GM19395 (cell line): ENCODE results near the gene JAZF1.

ENCODE experiments used
- ATAC-seq: cut with Tn5 transposase; IDR thresholded peaks from one replicate; pipeline ENCODE4 v1.9.1; 2021; ENCODE audit warnings: mild to moderate bottlenecking, moderate library complexity; ENCODE audit not compliant: unreplicated experiment

The JAZF1 gene

GRCh38 chr7:28112012-28112411 lies 68.6 kb downstream of the JAZF1 start:
- no peak for ATAC-seq

DNA sequence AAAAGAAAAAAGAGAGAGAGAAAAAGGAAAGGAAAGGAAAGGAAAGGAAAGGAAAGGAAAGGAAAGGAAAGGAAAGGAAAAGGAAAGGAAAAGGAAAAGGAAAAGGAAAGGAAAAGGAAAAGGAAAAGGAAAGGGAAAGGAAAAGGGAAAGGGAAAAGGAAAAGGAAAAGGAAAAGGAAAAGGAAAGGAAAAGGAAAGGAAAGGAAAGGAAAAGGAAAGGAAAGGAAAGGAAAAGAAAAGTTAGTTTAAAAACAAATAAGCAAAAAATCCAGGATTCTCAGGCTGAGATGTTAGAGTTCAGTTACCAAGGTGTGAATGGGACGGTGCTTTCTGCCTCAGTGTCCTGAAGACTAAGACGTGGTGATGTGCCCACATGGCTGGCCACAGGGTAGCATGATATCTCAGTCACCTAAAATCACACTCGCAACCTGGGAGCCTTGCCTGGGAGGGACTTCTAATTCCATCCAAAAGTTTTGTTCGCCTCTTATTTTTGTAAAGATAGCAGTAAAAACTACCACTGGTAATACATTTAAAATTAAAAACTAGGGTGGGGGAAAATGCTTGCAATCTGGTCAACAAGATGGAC lies 70.1 kb downstream of the JAZF1 start:
- ATAC-seq: no peak

GRCh38 chr7:28108747-28109146 lies 71.8 kb downstream of the JAZF1 start:
- ATAC-seq: no peak

GRCh38 chr7:28107960-28108359 lies 72.6 kb downstream of the JAZF1 start:
- ATAC-seq: no peak

GRCh38 chr7:28106321-28106829 lies 74.2 kb downstream of the JAZF1 start:
- ATAC-seq: no peak

DNA sequence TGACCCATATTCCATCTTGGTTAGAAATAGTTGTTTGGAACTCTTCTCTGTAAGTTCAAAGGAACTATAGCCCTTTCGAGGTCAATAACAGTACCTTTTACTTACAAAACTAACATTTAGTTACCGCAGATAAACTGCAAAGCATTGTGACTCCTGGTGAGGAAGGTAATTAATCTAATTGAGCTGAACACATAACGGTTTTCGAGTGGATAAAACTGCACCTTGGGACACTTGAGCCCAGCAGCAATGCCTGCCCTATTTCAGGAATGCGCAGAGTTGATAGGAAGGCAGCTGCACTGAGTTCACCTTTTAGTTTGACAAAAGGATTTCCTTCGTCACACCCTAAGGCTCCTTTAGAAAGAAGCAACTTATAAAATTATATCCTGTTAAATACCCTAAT lies 75.4 kb downstream of the JAZF1 start:
- ATAC-seq: no peak

GRCh38 chr7:28104811-28105210 lies 75.8 kb downstream of the JAZF1 start:
- ATAC-seq: no peak

- no peak for ATAC-seq
These were observed 76.5 kb downstream of the JAZF1 start for GRCh38 chr7:28104041-28104541.

DNA sequence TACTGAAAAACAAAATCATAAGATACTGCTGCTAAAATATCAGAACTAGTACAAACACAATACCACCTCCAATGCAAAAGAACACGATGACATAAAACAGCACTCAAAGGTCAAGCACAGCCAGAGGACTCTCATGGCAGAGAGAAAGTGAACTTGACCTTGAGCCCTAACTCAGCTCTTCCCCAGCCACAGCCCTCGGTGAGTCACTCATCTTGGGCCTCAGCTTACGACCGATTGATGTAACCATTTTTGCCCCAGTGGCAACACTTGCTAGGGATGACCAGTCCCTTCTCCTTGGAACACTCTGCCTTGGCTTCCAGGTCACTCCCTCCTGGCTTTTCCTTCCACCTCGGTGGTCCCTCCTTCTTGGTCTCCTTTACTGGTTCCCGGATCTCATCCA lies 77.8 kb downstream of the JAZF1 start:
- ATAC-seq: no peak

DNA sequence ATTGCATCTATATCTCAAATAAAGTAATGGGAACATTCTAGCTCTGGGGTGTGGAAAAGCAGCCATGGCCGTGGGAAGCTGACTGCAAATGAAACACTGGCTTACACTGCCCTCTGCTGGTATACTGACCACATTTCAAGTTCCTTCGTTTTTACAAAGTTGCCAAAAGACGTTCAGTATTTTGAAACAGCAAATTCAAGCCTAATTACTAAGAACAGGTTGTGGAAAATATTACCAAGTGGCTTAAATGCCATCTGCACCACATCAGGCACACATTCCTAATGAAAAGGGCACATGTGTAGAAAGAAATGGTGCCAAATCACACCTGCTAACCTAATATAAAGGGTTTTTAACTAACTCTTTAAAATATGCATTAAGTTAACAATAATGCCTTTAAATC lies 83.9 kb downstream of the JAZF1 start:
- no peak for ATAC-seq

DNA sequence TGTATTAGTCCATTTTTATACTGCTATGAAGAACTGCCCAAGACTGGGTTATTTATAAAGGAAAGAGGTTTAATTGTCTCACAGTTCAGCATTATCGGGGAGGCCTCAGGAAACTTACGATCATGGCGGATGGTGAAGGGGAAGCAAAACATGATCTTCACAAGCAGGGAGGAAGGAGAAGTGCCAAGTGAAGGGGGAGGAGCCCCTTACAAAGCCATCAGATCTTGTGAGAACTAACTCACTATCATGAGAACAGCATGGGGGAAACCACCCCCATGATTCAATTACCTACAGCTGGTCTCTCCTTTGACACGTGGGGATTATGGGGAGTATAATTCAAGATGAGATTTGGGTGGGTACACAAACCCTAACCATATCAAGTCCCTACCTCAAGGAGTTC lies 85.4 kb downstream of the JAZF1 start:
- no peak for ATAC-seq

GRCh38 chr7:28093623-28094232 lies 86.9 kb downstream of the JAZF1 start:
- no peak for ATAC-seq

DNA sequence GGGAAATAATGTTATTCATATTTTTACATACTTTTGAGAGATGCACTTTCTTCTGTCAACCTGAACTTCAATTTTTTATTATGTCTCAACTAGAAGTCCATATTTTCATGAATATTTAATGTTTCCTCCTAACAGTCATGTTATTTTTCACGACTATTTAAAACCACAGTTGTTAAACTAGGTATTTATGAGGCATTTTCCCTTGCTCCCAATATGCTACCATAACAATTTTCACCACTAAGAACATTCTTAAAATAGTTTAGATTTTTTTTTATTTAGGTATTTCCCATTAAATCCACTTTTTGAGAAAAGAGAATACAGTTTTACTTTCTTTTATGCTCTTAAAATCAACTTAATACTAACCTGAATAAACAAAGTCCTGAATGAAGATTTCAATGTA lies 89.4 kb downstream of the JAZF1 start:
- ATAC-seq: no peak

DNA sequence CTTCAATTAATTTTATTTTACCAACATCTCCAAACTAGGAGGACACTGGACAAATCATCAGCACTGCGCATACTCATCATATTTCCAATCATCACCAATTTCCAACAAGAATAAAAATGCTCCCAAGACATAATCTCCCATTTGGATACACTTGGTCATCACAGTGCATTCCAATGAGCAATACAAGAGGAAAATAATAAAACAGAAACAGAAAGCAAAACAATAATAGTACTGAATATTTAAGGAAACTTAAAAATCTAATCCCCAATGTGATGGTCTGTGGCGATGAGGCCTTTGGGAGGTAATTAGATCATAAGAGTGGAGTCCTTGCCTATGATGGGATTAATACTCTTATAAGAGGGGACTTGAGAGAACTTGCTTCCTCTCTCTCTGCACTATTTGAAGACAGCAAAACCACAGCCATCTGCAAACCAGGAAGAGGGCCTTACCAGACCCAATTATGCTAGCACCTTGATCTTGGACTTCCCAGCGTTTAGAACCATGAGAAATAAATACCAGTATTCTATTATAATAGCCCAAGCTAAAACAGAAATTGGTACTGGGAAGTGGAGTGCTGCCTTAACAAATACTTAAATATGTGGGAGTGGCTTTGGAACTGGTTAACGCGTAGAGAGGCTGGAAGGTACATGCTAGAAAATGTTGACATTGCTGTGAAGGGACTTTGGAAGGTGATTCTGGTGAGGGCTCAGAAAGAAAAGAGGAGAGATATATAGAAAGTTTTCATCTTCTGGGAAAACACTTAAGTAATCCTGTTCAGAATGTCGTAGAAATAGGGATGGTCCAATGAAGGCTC lies 91.5 kb downstream of the JAZF1 start:
- no peak for ATAC-seq

GRCh38 chr7:28088032-28088431 lies 92.6 kb downstream of the JAZF1 start:
- no peak for ATAC-seq

- ATAC-seq: no peak
These were observed 94.4 kb downstream of the JAZF1 start for GRCh38 chr7:28086198-28086597.

- no peak for ATAC-seq
These were observed 96.3 kb downstream of the JAZF1 start for GRCh38 chr7:28083998-28084985.

GRCh38 chr7:28083164-28083997 lies 97.2 kb downstream of the JAZF1 start:
- ATAC-seq: no peak

GRCh38 chr7:28082071-28082470 lies 98.5 kb downstream of the JAZF1 start:
- no peak for ATAC-seq

- no peak for ATAC-seq
These were observed 99.6 kb downstream of the JAZF1 start for GRCh38 chr7:28081016-28081415.
